Upper lobe of left lung (tissue), 6 donors: Measurements from ENCODE around the gene EIF5A. TPM values are rescaled to one million over a fixed set of nuclear protein-coding genes. Genes with fewer than 3 reads are reported as not detected.
"Not testable (repeated sequence)": the region's sequence is repeated elsewhere in the genome, so short reads cannot be mapped to it uniquely, and the experiment has no call there.

ENCODE experiments used
- ATAC-seq, 2 donors: fragments of 200-7000 bp; cut with Tn5 transposase; one replicate each; pipeline ENCODE4 v1.9.1; 2022; ENCODE audit warnings: mild to moderate bottlenecking in 2 of 2, moderate library complexity in 2 of 2; ENCODE audit not compliant: low FRiP score in 2 of 2
- DNase-seq, 2 donors: peaks; one replicate each; pipeline ENCODE4 v3.0.0-alpha.2; 2019 to 2020
- H3K27ac ChIP-seq, 4 donors: fragments of 200-600 bp; sonication (generic); one replicate each; pipeline ENCODE4 v1.5.1; 2016 to 2019
- H3K27me3 ChIP-seq, 4 donors: fragments of 200-600 bp; sonication (generic); one replicate each; pipeline ENCODE4 v1.5.1; 2017 to 2019
- H3K36me3 ChIP-seq, 4 donors: fragments of 200-600 bp; sonication (generic); one replicate each; pipeline ENCODE4 v1.5.1; 2016 to 2019
- H3K4me1 ChIP-seq, 4 donors: fragments of 200-600 bp; sonication (generic); one replicate each; pipeline ENCODE4 v1.5.1; 2018 to 2019
- H3K4me3 ChIP-seq, 4 donors: fragments of 200-600 bp; sonication (generic); one replicate each; pipeline ENCODE4 v1.5.1; 2017 to 2019; ENCODE audit warnings: mild to moderate bottlenecking in 2 of 4, moderate library complexity in 1 of 4
- H3K9me3 ChIP-seq, 4 donors: fragments of 200-600 bp; sonication (generic); one replicate each; pipeline ENCODE4 v1.5.1; 2018 to 2019
- CTCF ChIP-seq, 6 experiments: fragments of 450-650 bp in 4 of 6; fragments of 200-600 bp in 2 of 6; sonication (generic) in 2 of 6; IDR thresholded peaks; one replicate each; pipeline ENCODE4 v1.5.1; 2016 to 2019; ENCODE audit warnings: antibody characterized with exemption in 6 of 6
- EP300 ChIP-seq, 4 donors: sonication (generic); formaldehyde crosslinking; IDR thresholded peaks; one replicate each; pipeline ENCODE4 v1.5.1; 2017; ENCODE audit warnings: antibody characterized with exemption in 4 of 4, control low read depth in 2 of 4
- POLR2A ChIP-seq, 4 donors: fragments of 450-650 bp; IDR thresholded peaks; one replicate each; pipeline ENCODE4 v1.5.1; 2016 to 2017; ENCODE audit warnings: antibody characterized with exemption in 4 of 4, mild to moderate bottlenecking in 2 of 4
- POLR2AphosphoS5 ChIP-seq, 2 donors: sonication (generic); formaldehyde crosslinking; IDR thresholded peaks; one replicate each; pipeline ENCODE4 v1.5.1; 2017; ENCODE audit warnings: antibody characterized with exemption in 2 of 2
- WGBS, 2 donors: methylation state at CpG; one replicate each; pipeline ENCODE4 v1.1.5; 2017 to 2018; 5-methylcytosine and 5-hydroxymethylcytosine counted together
- total RNA-seq, 6 donors: library from RNA; depleted of rRNA in 4 of 6; stranded (reverse); fragments of >200 nt in 4 of 6; gene quantifications; one replicate each; pipeline versions ENCODE4 v1.1.0 to v1.2.1, GENCODE V29; 2016 to 2021
- donor health status: DM: no; HTN: no; CAD: no; lungs with moderate emphysema.
- donor health status: DM: no; HTN: yes; CAD: no; lungs with severe emphysema.

EIF5A gene
- total RNA-seq, 6 donors from 2014 or later: 84.9 to 303 (median 207) TPM

- no peaks in the 10 kb centered on the region for H3K9me3 ChIP-seq
- no peak for TF ChIP-seq EP300 (IDR thresholded peaks at IDR 0.05)
- TF ChIP-seq CTCF (IDR thresholded peaks at IDR 0.05): no peak
- TF ChIP-seq POLR2AphosphoS5 (IDR thresholded peaks at IDR 0.05): no peak
- no peak for TF ChIP-seq POLR2A (IDR thresholded peaks at IDR 0.05)
- no peak overlapping the region for H3K27ac ChIP-seq
- ATAC-seq (no peak), DNase-seq (no peak)
- peaks cover 0 to 5% (median 0%) of the 10 kb centered on the region in 4 donors for H3K36me3 ChIP-seq
- peaks cover 13 to 26% (median 17%) of the 10 kb centered on the region in 4 donors for H3K4me1 ChIP-seq
- WGBS, 2 donors: 41 to 59% methylated on average over 7 of the region's 7 CpGs
- no peak overlapping the region for H3K4me3 ChIP-seq
- no peaks in the 10 kb centered on the region for H3K27me3 ChIP-seq
Measured at GRCh38 chr17:7332111-7332510, 24.7 kb downstream of the EIF5A start.

GRCh38 chr17:7332600-7333069, 25.2 kb downstream of the EIF5A start:
- not testable (repeated sequence) for H3K9me3 ChIP-seq, DNase-seq, H3K27me3 ChIP-seq, H3K4me3 ChIP-seq, H3K36me3 ChIP-seq, H3K27ac ChIP-seq, ATAC-seq
- WGBS, 2 donors: 37 to 43% methylated on average over 13 to 14 of the region's 14 CpGs
- H3K4me1 ChIP-seq: peaks cover 13 to 22% (median 17%) of the 10 kb centered on the region in 4 donors

GRCh38 chr17:7334938-7335538, 27.6 kb downstream of the EIF5A start:
- no peak for TF ChIP-seq POLR2A (IDR thresholded peaks at IDR 0.05)
- TF ChIP-seq POLR2AphosphoS5 (IDR thresholded peaks at IDR 0.05): no peak
- TF ChIP-seq CTCF (IDR thresholded peaks at IDR 0.05): no peak
- TF ChIP-seq EP300 (IDR thresholded peaks at IDR 0.05): no peak
- Histone ChIP-seq H3K36me3 (no peaks in the 10 kb centered on the region), H3K4me3 (no peak overlapping the region), H3K9me3 (no peaks in the 10 kb centered on the region), H3K27ac (no peak overlapping the region), H3K4me1 (peaks cover 4 to 10% (median 7%) of the 10 kb centered on the region in 4 donors), H3K27me3 (no peaks in the 10 kb centered on the region)
- ATAC-seq (no peak), DNase-seq (no peak)
- 100% methylated on average over 3 of the region's 3 CpGs; no CpG with 5 or more reads in 1 of the 2 donors for WGBS, 2 donors

- H3K27ac ChIP-seq: peak overlapping the region in 1 of 4 donors; percentile 83
- 82 to 83% methylated on average over 13 of the region's 13 CpGs for WGBS, 2 donors
- not testable (repeated sequence) for H3K4me3 ChIP-seq, DNase-seq, H3K9me3 ChIP-seq, H3K4me1 ChIP-seq, H3K36me3 ChIP-seq, ATAC-seq, H3K27me3 ChIP-seq
Measured at GRCh38 chr17:7335765-7336164, 28.3 kb downstream of the EIF5A start.

GRCh38 chr17:7336240-7337175, 29.1 kb downstream of the EIF5A start, which contains the start of gene ACAP1:
Gene ACAP1 (plus strand): TSS chr17:7336529. CDS start chr17:7336735, 206 bp downstream.
- no peaks in the 10 kb centered on the region for H3K9me3 ChIP-seq
- TF ChIP-seq POLR2A (IDR thresholded peaks at IDR 0.05) (no peak), POLR2AphosphoS5 (IDR thresholded peaks at IDR 0.05) (peak in 1 of 2 donors; percentile 40), EP300 (IDR thresholded peaks at IDR 0.05) (no peak)
- peak within 1 kb of the TSS in 3 of 4 donors; percentile 69 to 83 (median 77) for H3K27ac ChIP-seq
- no peaks in the 10 kb centered on the region for H3K27me3 ChIP-seq
- WGBS, 2 donors: 34 to 35% methylated on average over 8 to 17 of the region's 17 CpGs
- H3K36me3 ChIP-seq: no peaks in the 10 kb centered on the region
- ATAC-seq: peak; percentile 59 to 73
- peaks cover 0 to 3% (median 0%) of the 10 kb centered on the region in 4 donors for H3K4me1 ChIP-seq
- DNase-seq: peak; percentile 77 to 92
- H3K4me3 ChIP-seq: peak within 1 kb of the TSS in 3 of 4 donors; percentile 40 to 45 (median 44)

GRCh38 chr17:7337600-7337999, 30.2 kb downstream of the EIF5A start:
- DNase-seq, H3K27me3 ChIP-seq, H3K4me1 ChIP-seq, H3K36me3 ChIP-seq, ATAC-seq, H3K9me3 ChIP-seq: not testable (repeated sequence)
- 47 to 52% methylated on average over 7 of the region's 7 CpGs for WGBS, 2 donors
- Histone ChIP-seq H3K27ac (peak overlapping the region in 1 of 4 donors; percentile 83), H3K4me3 (peak overlapping the region in 1 of 4 donors; percentile 45)
